Measurements from ENCODE around the gene BBOX1.

The BBOX1 gene

DNA sequence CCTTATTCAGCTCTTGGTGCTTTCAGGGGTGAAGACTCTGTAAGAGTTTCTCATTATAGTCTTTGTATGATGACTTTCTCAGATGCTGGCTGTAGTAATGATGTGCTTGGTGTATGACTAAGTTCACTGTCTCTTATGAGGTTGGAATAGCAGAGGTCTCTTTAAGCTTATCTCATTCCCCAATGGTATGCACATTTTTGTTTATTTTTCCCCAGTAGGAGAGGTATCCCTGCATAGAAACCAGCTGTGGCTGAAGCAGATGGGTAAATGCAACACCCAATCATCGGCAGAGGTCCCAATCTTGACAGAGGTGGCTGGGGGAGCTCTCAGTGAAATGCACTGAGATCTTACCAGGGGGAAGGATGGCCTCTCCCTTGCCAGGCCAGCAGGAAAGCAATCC, 34.6 kb downstream of the BBOX1 start:
- ATAC-seq, result no peak
- TF ChIP-seq PPARA (CRISPR knock-in tag; IDR thresholded peaks at IDR 0.05; ENCODE audit: borderline replicate concordance) (no peak), ZNF8 (CRISPR knock-in tag; IDR thresholded peaks at IDR 0.05) (no peak), ARNTL (CRISPR knock-in tag; IDR thresholded peaks at IDR 0.05; ENCODE audit: borderline replicate concordance, low read depth) (no peak), TCF4 (CRISPR knock-in tag; IDR thresholded peaks at IDR 0.05; ENCODE audit: borderline replicate concordance) (no peak), ESRRG (CRISPR knock-in tag; IDR thresholded peaks at IDR 0.05) (no peak), SNAI2 (CRISPR knock-in tag; IDR thresholded peaks at IDR 0.05) (no peak), RARB (CRISPR knock-in tag; IDR thresholded peaks at IDR 0.05) (no peak), ZC3H10 (CRISPR knock-in tag; IDR thresholded peaks at IDR 0.05) (no peak), ZFP30 (CRISPR knock-in tag; IDR thresholded peaks at IDR 0.05) (no peak), ZNF70 (CRISPR knock-in tag; IDR thresholded peaks at IDR 0.05) (no peak), ZNF565 (CRISPR knock-in tag; conservative IDR thresholded peaks at IDR 0.05; ENCODE audit: low read depth) (no peak), GLIS3 (CRISPR knock-in tag; IDR thresholded peaks at IDR 0.05) (no peak), ISL1 (CRISPR knock-in tag; IDR thresholded peaks at IDR 0.05) (no peak), TOX (CRISPR knock-in tag; IDR thresholded peaks at IDR 0.05; ENCODE audit: borderline replicate concordance) (no peak), ZFP3 (CRISPR knock-in tag; IDR thresholded peaks at IDR 0.05) (no peak)
- TF ChIP-seq, protein P1, sequence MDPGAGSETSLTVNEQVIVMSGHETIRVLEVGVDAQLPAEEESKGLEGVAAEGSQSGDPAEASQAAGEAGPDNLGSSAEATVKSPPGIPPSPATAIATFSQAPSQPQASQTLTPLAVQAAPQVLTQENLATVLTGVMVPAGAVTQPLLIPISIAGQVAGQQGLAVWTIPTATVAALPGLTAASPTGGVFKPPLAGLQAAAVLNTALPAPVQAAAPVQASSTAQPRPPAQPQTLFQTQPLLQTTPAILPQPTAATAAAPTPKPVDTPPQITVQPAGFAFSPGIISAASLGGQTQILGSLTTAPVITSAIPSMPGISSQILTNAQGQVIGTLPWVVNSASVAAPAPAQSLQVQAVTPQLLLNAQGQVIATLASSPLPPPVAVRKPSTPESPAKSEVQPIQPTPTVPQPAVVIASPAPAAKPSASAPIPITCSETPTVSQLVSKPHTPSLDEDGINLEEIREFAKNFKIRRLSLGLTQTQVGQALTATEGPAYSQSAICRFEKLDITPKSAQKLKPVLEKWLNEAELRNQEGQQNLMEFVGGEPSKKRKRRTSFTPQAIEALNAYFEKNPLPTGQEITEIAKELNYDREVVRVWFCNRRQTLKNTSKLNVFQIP (CRISPR knock-in tag; IDR thresholded peaks at IDR 0.05; ENCODE audit: borderline replicate concordance, low read depth), result no peak
- TF ChIP-seq, protein P2, sequence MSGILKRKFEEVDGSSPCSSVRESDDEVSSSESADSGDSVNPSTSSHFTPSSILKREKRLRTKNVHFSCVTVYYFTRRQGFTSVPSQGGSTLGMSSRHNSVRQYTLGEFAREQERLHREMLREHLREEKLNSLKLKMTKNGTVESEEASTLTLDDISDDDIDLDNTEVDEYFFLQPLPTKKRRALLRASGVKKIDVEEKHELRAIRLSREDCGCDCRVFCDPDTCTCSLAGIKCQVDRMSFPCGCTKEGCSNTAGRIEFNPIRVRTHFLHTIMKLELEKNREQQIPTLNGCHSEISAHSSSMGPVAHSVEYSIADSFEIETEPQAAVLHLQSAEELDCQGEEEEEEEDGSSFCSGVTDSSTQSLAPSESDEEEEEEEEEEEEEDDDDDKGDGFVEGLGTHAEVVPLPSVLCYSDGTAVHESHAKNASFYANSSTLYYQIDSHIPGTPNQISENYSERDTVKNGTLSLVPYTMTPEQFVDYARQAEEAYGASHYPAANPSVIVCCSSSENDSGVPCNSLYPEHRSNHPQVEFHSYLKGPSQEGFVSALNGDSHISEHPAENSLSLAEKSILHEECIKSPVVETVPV (CRISPR knock-in tag; IDR thresholded peaks at IDR 0.05), result no peak
- TF ChIP-seq, protein P3, sequence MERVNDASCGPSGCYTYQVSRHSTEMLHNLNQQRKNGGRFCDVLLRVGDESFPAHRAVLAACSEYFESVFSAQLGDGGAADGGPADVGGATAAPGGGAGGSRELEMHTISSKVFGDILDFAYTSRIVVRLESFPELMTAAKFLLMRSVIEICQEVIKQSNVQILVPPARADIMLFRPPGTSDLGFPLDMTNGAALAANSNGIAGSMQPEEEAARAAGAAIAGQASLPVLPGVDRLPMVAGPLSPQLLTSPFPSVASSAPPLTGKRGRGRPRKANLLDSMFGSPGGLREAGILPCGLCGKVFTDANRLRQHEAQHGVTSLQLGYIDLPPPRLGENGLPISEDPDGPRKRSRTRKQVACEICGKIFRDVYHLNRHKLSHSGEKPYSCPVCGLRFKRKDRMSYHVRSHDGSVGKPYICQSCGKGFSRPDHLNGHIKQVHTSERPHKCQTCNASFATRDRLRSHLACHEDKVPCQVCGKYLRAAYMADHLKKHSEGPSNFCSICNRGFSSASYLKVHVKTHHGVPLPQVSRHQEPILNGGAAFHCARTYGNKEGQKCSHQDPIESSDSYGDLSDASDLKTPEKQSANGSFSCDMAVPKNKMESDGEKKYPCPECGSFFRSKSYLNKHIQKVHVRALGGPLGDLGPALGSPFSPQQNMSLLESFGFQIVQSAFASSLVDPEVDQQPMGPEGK (CRISPR knock-in tag; IDR thresholded peaks at IDR 0.05; ENCODE audit: borderline replicate concordance), result no peak

DNA sequence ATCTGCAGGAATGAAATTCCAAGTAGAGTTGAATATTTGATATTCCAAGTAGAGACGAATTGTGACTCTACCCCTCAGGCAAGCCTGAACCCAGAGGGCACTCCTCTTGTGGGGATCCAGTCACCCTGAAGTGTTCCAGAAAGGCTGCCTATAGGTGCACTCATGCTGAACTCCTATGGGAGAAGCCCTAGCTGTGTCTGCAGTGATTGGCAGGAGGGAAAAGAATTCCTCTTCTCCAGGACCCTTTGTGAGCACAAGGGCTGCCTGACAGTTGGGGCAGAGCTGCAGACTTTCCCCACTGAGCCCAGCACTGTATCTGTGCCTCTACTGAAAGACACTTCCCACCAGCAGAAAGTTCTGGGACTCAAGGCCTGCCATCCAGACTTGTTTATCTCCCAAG, 35.0 kb downstream of the BBOX1 start:
- ATAC-seq, result peak; percentile 36; the same call in 2 of the 3 replicates

More for the DNA sequence above, 35.0 kb downstream of the BBOX1 start:
- TF ChIP-seq ZFP3 (CRISPR knock-in tag; IDR thresholded peaks at IDR 0.05) (no peak), ZFP30 (CRISPR knock-in tag; IDR thresholded peaks at IDR 0.05) (no peak), BACH2 (CRISPR knock-in tag; IDR thresholded peaks at IDR 0.05; ENCODE audit: borderline replicate concordance) (no peak), CSDC2 (CRISPR knock-in tag; IDR thresholded peaks at IDR 0.05) (no peak), PPARA (CRISPR knock-in tag; IDR thresholded peaks at IDR 0.05; ENCODE audit: borderline replicate concordance) (no peak), ESRRG (CRISPR knock-in tag; IDR thresholded peaks at IDR 0.05) (no peak), ZNF70 (CRISPR knock-in tag; IDR thresholded peaks at IDR 0.05) (no peak), ZNF565 (CRISPR knock-in tag; conservative IDR thresholded peaks at IDR 0.05; ENCODE audit: low read depth) (no peak), SNAI2 (CRISPR knock-in tag; IDR thresholded peaks at IDR 0.05) (no peak), ZC3H10 (CRISPR knock-in tag; IDR thresholded peaks at IDR 0.05) (no peak), ISL1 (CRISPR knock-in tag; IDR thresholded peaks at IDR 0.05) (no peak), ZNF8 (CRISPR knock-in tag; IDR thresholded peaks at IDR 0.05) (no peak), OSR1 (CRISPR knock-in tag; IDR thresholded peaks at IDR 0.05) (no peak), ARNTL (CRISPR knock-in tag; IDR thresholded peaks at IDR 0.05; ENCODE audit: borderline replicate concordance, low read depth) (no peak), RARB (CRISPR knock-in tag; IDR thresholded peaks at IDR 0.05) (no peak)
- TF ChIP-seq, protein P4, sequence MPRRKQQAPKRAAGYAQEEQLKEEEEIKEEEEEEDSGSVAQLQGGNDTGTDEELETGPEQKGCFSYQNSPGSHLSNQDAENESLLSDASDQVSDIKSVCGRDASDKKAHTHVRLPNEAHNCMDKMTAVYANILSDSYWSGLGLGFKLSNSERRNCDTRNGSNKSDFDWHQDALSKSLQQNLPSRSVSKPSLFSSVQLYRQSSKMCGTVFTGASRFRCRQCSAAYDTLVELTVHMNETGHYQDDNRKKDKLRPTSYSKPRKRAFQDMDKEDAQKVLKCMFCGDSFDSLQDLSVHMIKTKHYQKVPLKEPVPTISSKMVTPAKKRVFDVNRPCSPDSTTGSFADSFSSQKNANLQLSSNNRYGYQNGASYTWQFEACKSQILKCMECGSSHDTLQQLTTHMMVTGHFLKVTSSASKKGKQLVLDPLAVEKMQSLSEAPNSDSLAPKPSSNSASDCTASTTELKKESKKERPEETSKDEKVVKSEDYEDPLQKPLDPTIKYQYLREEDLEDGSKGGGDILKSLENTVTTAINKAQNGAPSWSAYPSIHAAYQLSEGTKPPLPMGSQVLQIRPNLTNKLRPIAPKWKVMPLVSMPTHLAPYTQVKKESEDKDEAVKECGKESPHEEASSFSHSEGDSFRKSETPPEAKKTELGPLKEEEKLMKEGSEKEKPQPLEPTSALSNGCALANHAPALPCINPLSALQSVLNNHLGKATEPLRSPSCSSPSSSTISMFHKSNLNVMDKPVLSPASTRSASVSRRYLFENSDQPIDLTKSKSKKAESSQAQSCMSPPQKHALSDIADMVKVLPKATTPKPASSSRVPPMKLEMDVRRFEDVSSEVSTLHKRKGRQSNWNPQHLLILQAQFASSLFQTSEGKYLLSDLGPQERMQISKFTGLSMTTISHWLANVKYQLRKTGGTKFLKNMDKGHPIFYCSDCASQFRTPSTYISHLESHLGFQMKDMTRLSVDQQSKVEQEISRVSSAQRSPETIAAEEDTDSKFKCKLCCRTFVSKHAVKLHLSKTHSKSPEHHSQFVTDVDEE (CRISPR knock-in tag; IDR thresholded peaks at IDR 0.05), result no peak
- TF ChIP-seq, protein P3 (CRISPR knock-in tag; IDR thresholded peaks at IDR 0.05; ENCODE audit: borderline replicate concordance), result no peak
- TF ChIP-seq, protein P5, sequence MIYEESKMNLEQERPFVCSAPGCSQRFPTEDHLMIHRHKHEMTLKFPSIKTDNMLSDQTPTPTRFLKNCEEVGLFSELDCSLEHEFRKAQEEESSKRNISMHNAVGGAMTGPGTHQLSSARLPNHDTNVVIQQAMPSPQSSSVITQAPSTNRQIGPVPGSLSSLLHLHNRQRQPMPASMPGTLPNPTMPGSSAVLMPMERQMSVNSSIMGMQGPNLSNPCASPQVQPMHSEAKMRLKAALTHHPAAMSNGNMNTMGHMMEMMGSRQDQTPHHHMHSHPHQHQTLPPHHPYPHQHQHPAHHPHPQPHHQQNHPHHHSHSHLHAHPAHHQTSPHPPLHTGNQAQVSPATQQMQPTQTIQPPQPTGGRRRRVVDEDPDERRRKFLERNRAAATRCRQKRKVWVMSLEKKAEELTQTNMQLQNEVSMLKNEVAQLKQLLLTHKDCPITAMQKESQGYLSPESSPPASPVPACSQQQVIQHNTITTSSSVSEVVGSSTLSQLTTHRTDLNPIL (CRISPR knock-in tag; IDR thresholded peaks at IDR 0.05; ENCODE audit: low read depth), result no peak
